Spleen (tissue), 11 donors: Measurements from ENCODE around the gene SEM1. TPM values are rescaled to one million over a fixed set of nuclear protein-coding genes. Genes with fewer than 3 reads are reported as not detected.
"Not testable (repeated sequence)": the region's sequence is repeated elsewhere in the genome, so short reads cannot be mapped to it uniquely, and the experiment has no call there.

Source experiments
- DNase-seq: peaks from one replicate; pipeline ENCODE4 v3.0.0-alpha.2; 2020
- H3K27ac ChIP-seq, 8 donors: fragments of 200-600 bp; sonication (generic) in 7 of 8; 1 replicate in 4 of 8; 2 replicates in 4 of 8; pipeline versions ENCODE4 v1.5.0 to v1.8.0; 2016 to 2021; ENCODE audit warnings: inconsistent platforms in 4 of 8, mild to moderate bottlenecking in 4 of 8, moderate library complexity in 1 of 8
- H3K27me3 ChIP-seq, 7 donors: fragments of 200-600 bp; sonication (generic) in 6 of 7; replicated peaks in 1 of 7; 1 replicate in 4 of 7; 2 replicates in 3 of 7; pipeline versions ENCODE4 v1.5.0 to v1.8.0; 2016 to 2021; ENCODE audit warnings: inconsistent platforms in 3 of 7, mild to moderate bottlenecking in 1 of 7
- H3K36me3 ChIP-seq, 6 donors: fragments of 200-600 bp; sonication (generic) in 5 of 6; 1 replicate in 4 of 6; 2 replicates in 2 of 6; pipeline versions ENCODE4 v1.5.0 to v1.8.0; 2016 to 2021; ENCODE audit warnings: inconsistent platforms in 2 of 6
- H3K4me1 ChIP-seq, 6 donors: fragments of 200-600 bp; sonication (generic) in 5 of 6; 1 replicate in 3 of 6; 2 replicates in 3 of 6; pipeline versions ENCODE4 v1.5.0 to v1.8.0; 2016 to 2021; ENCODE audit warnings: inconsistent platforms in 3 of 6
- H3K4me3 ChIP-seq, 8 donors: fragments of 200-600 bp; sonication (generic) in 7 of 8; 1 replicate in 4 of 8; 2 replicates in 4 of 8; pipeline versions ENCODE4 v1.5.0 to v1.8.0; 2016 to 2021; ENCODE audit warnings: inconsistent platforms in 4 of 8, mild to moderate bottlenecking in 4 of 8, moderate library complexity in 2 of 8
- H3K9me3 ChIP-seq, 8 donors: fragments of 200-600 bp; sonication (generic) in 7 of 8; 1 replicate in 4 of 8; 2 replicates in 4 of 8; pipeline versions ENCODE4 v1.5.0 to v1.8.0; 2016 to 2021; ENCODE audit warnings: inconsistent platforms in 4 of 8
- CTCF ChIP-seq, 11 experiments: fragments of 200-600 bp in 7 of 11; fragments of 450-650 bp in 4 of 11; sonication (generic) in 4 of 11; IDR thresholded peaks in 8 of 11; conservative IDR thresholded peaks in 3 of 11; 1 replicate in 7 of 11; 2 replicates in 4 of 11; pipeline versions ENCODE4 v1.4.0 to v1.8.0; 2016 to 2021; ENCODE audit warnings: antibody characterized with exemption in 11 of 11, inconsistent platforms in 4 of 11, mild to moderate bottlenecking in 1 of 11
- POLR2A ChIP-seq, 3 donors: fragments of 450-650 bp; IDR thresholded peaks; one replicate each; pipeline ENCODE4 v1.5.1; 2017; ENCODE audit warnings: antibody characterized with exemption in 3 of 3, mild to moderate bottlenecking in 1 of 3
- POLR2AphosphoS5 ChIP-seq, 3 donors: sonication (generic); formaldehyde crosslinking; IDR thresholded peaks; one replicate each; pipeline ENCODE4 v1.5.1; 2017; ENCODE audit warnings: antibody characterized with exemption in 3 of 3
- WGBS, 5 donors: extraction: QIAGEN DNeasy Blood & Tissue Kit in 3 of 5; methylation state at CpG; one replicate each; pipeline versions ENCODE4 v1.1.5 to v1.1.7; 2013 to 2018; 5-methylcytosine and 5-hydroxymethylcytosine counted together
- intact Hi-C: fragments of 100-400 bp; cut with DNase I; formaldehyde crosslinking; loops from one replicate; pipeline ENCODE4 v1.15.0; 2023; ENCODE audit warnings: low total_unique reads
- polyA plus RNA-seq, 3 donors: library from polyadenylated mRNA; stranded (reverse); fragments of 200-250 nt; gene quantifications; one replicate each; pipeline ENCODE4 v1.2.1, GENCODE V29; 2013
- total RNA-seq, 7 donors: library from RNA; depleted of rRNA in 3 of 7; stranded (reverse); fragments of >200 nt in 3 of 7; fragmentation: NEBNext Ultra II Directional in 4 of 7; extraction: Animal tissue kit (Norgen Biotek cat#: 25700) in 4 of 7; gene quantifications; one replicate each; pipeline versions ENCODE4 v1.1.0 to v1.2.1, GENCODE V29; 2016 to 2021
- donor health status: healthy with polysubstance abuse.
- donor health status: DM: no; HTN: no; CAD: no; lungs with moderate emphysema.
- donor health status: DM: no; HTN: no; CAD: no.
- donor health status: Bipolar disorder and iron deficiency.
- donor health status: healthy.
- donor health status: DM: no; HTN: no; CAD: no.
- donor health status: DM: yes; HTN: yes; CAD: no.

Gene SEM1
- total and polyA plus RNA-seq, 10 donors: 15.5 to 78.6 (median 39.9) TPM

GRCh38 chr7:96665689-96666088 is 44.0 kb downstream of the SEM1 start:
- Histone ChIP-seq H3K9me3 (peaks cover 0 to 5% (median 0%) of the 10 kb centered on the region in 8 donors), H3K4me1 (peaks cover 0 to 7% (median 0%) of the 10 kb centered on the region in 6 donors), H3K27ac (no peak overlapping the region), H3K4me3 (no peak overlapping the region), H3K27me3 (no peaks in the 10 kb centered on the region), H3K36me3 (peaks cover 0 to 43% (median 5%) of the 10 kb centered on the region in 6 donors)
- intact Hi-C loops: no loop called here
- DNase-seq: no peak
- 92 to 100% (median 94%) methylated on average over 1 of the region's 1 CpG for WGBS, 5 donors
- TF ChIP-seq POLR2A (IDR thresholded peaks at IDR 0.05) (no peak), CTCF (IDR thresholded peaks at IDR 0.05 in 8 of 11, conservative IDR thresholded peaks at IDR 0.05 in 3 of 11) (no peak), POLR2AphosphoS5 (IDR thresholded peaks at IDR 0.05) (no peak)

DNA sequence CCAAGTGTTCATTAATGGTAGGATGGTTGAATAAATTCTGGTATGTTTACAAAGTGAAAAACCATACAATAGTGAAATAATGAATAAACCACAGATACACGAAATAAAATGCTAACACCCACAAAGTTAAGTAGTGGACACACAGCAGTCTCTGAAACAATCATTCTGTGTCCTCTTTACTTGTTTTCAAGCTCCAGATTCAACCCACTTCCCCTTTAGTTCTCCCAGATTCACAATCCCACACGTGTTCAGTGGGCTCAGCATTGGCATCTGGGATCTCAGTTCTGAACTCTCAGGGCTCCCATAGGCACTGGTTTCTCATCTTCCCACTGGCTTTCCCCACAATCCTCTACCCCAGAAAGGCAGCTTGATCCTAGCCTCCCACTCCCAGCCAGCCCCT is 44.9 kb downstream of the SEM1 start:
- intact Hi-C loops: no loop called here
- H3K4me1 ChIP-seq: peaks cover 0 to 7% (median 0%) of the 10 kb centered on the region in 6 donors

GRCh38 chr7:96663871-96664445 is 45.7 kb downstream of the SEM1 start:
- H3K4me3 ChIP-seq: no peak overlapping the region
- H3K27me3 ChIP-seq: no peaks in the 10 kb centered on the region
- WGBS, 5 donors: 69 to 76% (median 71%) methylated on average over 3 of the region's 3 CpGs
- intact Hi-C loops: no loop called here
- peaks cover 0 to 26% (median 0%) of the 10 kb centered on the region in 6 donors for H3K36me3 ChIP-seq
- TF ChIP-seq POLR2AphosphoS5 (IDR thresholded peaks at IDR 0.05) (no peak), POLR2A (IDR thresholded peaks at IDR 0.05) (no peak), CTCF (IDR thresholded peaks at IDR 0.05 in 8 of 11, conservative IDR thresholded peaks at IDR 0.05 in 3 of 11) (no peak)
- no peak overlapping the region for H3K27ac ChIP-seq
- H3K9me3 ChIP-seq: peaks cover 0 to 5% (median 0%) of the 10 kb centered on the region in 8 donors
- DNase-seq: no peak
- peaks cover 0 to 7% (median 0%) of the 10 kb centered on the region in 6 donors for H3K4me1 ChIP-seq

More for the DNA sequence above, 44.9 kb downstream of the SEM1 start:
- no peak overlapping the region for H3K27ac ChIP-seq
- no peak for DNase-seq
- peaks cover 0 to 34% (median under 1%) of the 10 kb centered on the region in 6 donors for H3K36me3 ChIP-seq
- no peaks in the 10 kb centered on the region for H3K27me3 ChIP-seq
- H3K4me3 ChIP-seq: no peak overlapping the region
- WGBS, 5 donors: 74 to 98% (median 79%) methylated on average over 2 of the region's 2 CpGs
- H3K9me3 ChIP-seq: peaks cover 0 to 5% (median 0%) of the 10 kb centered on the region in 8 donors
- TF ChIP-seq POLR2A (IDR thresholded peaks at IDR 0.05) (no peak), CTCF (IDR thresholded peaks at IDR 0.05 in 8 of 11, conservative IDR thresholded peaks at IDR 0.05 in 3 of 11) (no peak), POLR2AphosphoS5 (IDR thresholded peaks at IDR 0.05) (no peak)

DNA sequence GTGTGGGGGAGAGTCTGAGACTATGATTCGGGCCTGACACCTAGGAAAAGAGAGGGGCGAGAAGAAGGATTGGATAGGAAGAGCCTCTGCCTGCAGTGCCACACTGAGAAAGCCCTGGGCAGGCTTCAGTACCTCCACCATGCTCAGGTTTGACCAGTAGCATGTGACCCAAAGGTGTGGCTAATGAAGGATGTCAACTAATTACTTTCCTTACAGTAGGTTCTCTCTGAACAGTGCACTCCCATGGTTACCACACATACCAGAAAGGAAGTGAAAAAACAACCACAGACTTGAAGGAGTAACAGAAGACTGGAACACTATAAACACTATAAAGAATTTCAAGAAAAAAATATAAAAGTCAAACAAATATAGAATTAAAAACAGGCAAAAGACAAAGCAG is 46.2 kb downstream of the SEM1 start:
- H3K4me3 ChIP-seq: no peak overlapping the region
- WGBS, 5 donors: 88 to 95% (median 93%) methylated on average over 2 of the region's 2 CpGs
- H3K4me1 ChIP-seq: peaks cover 0 to 7% (median 0%) of the 10 kb centered on the region in 6 donors
- peaks cover 0 to 21% (median 0%) of the 10 kb centered on the region in 6 donors for H3K36me3 ChIP-seq
- DNase-seq: no peak
- H3K27ac ChIP-seq: no peak overlapping the region
- TF ChIP-seq CTCF (IDR thresholded peaks at IDR 0.05 in 8 of 11, conservative IDR thresholded peaks at IDR 0.05 in 3 of 11) (no peak), POLR2A (IDR thresholded peaks at IDR 0.05) (no peak), POLR2AphosphoS5 (IDR thresholded peaks at IDR 0.05) (no peak)
- intact Hi-C loops: no loop called here
- H3K9me3 ChIP-seq: peaks cover 0 to 5% (median 0%) of the 10 kb centered on the region in 8 donors
- H3K27me3 ChIP-seq: no peaks in the 10 kb centered on the region

DNA sequence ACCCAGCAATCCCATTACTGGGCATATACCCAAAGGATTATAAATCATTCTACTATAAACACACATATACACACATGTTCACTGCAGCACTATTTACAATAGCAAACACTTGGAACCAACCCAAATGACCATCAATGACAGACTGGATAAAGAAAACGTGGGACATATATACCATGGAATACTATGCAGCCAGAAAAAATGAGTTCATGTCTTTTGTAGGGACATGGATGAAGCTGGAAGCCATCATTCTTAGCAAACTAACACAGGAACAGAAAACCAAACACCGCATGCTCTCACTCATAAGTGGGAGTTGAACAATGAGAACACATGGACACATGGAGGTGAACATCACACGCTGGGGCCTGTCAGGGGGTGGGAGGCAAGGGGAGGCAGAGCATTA is 47.5 kb downstream of the SEM1 start:
- H3K4me1 ChIP-seq, intact Hi-C loops, H3K4me3 ChIP-seq, H3K9me3 ChIP-seq, DNase-seq, H3K27ac ChIP-seq, H3K27me3 ChIP-seq: not testable (repeated sequence)
- 93 to 97% (median 96%) methylated on average over 3 of the region's 3 CpGs for WGBS, 5 donors
- peaks cover 0 to 17% (median 0%) of the 10 kb centered on the region in 6 donors for H3K36me3 ChIP-seq
